Body of pancreas (tissue), 4 donors: Measurements from ENCODE around the gene DYNLT2B.

ENCODE experiments used
- CTCF ChIP-seq, 7 experiments: fragments of 450-650 bp in 4 of 7; fragments of 200-600 bp in 3 of 7; sonication (generic) in 3 of 7; IDR thresholded peaks; one replicate each; pipeline ENCODE4 v1.5.1; 2016 to 2019; ENCODE audit warnings: antibody characterized with exemption in 7 of 7
- POLR2A ChIP-seq, 3 donors: fragments of 450-650 bp; IDR thresholded peaks; one replicate each; pipeline ENCODE4 v1.6.1; 2016; ENCODE audit warnings: antibody characterized with exemption in 3 of 3, mild to moderate bottlenecking in 2 of 3

GRCh38 chr3:196321162-196321561 is 3.1 kb upstream of the DYNLT2B start:
- TF ChIP-seq CTCF (IDR thresholded peaks at IDR 0.05) (no peak), POLR2A (IDR thresholded peaks at IDR 0.05) (no peak)
